Mammary epithelial cell (primary cell): ENCODE measurements around the gene PAK1.

Experiments
- CTCF ChIP-seq, 2 donors: IDR thresholded peaks in 1 of 2; conservative IDR thresholded peaks in 1 of 2; 2 replicates each; pipeline ENCODE4 v1.5.1; 2011 to 2012; ENCODE audit warnings: inconsistent platforms in 2 of 2, low read length in 2 of 2, mild to moderate bottlenecking in 2 of 2, control low read depth in 1 of 2, low read depth in 1 of 2; ENCODE audit not compliant: insufficient read depth in 1 of 2; ENCODE audit errors: extremely low read depth in 1 of 2
- EZH2 ChIP-seq: IDR thresholded peaks from 2 replicates; pipeline ENCODE4 v1.6.1; 2012; ENCODE audit warnings: low read length, inconsistent platforms, borderline replicate concordance

DNA sequence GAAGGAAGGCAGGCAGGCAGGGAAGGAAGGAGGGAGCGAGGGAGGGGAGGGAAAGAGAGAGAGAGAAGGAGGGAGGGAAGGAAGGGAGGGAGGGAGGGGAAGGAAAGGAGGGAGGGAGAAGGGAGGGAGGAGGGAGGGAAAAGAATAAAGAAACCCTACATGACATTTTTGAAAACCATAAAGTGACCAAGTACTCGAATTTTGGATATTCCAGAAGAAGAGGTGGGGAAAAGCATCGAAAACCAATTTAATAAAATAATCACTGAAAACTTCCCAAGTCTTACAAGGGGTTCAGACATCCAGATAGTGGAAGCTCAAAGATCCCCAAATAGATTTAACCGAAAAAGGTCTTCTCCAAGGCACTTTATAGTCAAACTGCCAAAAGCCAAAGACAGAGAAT is 184.2 kb downstream of the PAK1 start:
- TF ChIP-seq CTCF (conservative IDR thresholded peaks at IDR 0.05 in 1 of 2, IDR thresholded peaks at IDR 0.05 in 1 of 2; ENCODE audit: extremely low read depth in 1 of 2, insufficient read depth in 1 of 2, low read depth in 1 of 2, low read length in 2 of 2) (no peak), EZH2 (no peak)
